HG02943 (cell line): Measurements from ENCODE around the gene TXNDC12.
A peak's percentile ranks its signal among the peaks of the same experiment; 100 is the strongest.

ENCODE experiments used
- ATAC-seq: cut with Tn5 transposase; IDR thresholded peaks from one replicate; pipeline ENCODE4 v1.9.1; 2021; ENCODE audit warnings: mild to moderate bottlenecking, low read depth, moderate library complexity; ENCODE audit not compliant: unreplicated experiment

TXNDC12 gene

GRCh38 chr1:52002038-52002917, 52.7 kb downstream of the TXNDC12 start:
- ATAC-seq, result peak; percentile 73

- ATAC-seq, result no peak
These were observed 56.3 kb downstream of the TXNDC12 start for GRCh38 chr1:51998701-51999100.

DNA sequence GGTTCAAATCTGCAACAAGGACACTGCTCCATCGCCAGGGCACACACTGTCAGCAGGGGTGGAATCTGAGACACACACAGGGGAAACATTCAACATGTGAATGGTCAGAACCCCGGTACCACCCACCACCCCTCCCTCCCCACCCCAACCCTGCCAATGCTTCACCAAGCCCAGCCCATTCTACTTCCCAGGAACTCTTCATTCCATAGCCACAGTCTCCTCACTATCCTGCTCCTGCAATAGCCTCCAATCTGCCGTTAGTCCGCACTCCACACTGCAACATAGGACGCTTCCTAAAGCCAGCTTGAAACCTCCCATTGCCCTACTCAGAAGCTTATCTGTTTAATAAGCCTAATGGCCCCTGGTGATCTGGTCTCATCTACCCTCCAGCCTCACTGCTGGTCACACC, 57.0 kb downstream of the TXNDC12 start:
- ATAC-seq, result no peak

GRCh38 chr1:51990478-51990965, 64.5 kb downstream of the TXNDC12 start, which contains the start of gene RAB3B:
Gene RAB3B, minus strand, starts transcription at chr1:51990700. Its CDS starts 13,583 bp downstream, at chr1:51977117.
- ATAC-seq, result peak; percentile 73

DNA sequence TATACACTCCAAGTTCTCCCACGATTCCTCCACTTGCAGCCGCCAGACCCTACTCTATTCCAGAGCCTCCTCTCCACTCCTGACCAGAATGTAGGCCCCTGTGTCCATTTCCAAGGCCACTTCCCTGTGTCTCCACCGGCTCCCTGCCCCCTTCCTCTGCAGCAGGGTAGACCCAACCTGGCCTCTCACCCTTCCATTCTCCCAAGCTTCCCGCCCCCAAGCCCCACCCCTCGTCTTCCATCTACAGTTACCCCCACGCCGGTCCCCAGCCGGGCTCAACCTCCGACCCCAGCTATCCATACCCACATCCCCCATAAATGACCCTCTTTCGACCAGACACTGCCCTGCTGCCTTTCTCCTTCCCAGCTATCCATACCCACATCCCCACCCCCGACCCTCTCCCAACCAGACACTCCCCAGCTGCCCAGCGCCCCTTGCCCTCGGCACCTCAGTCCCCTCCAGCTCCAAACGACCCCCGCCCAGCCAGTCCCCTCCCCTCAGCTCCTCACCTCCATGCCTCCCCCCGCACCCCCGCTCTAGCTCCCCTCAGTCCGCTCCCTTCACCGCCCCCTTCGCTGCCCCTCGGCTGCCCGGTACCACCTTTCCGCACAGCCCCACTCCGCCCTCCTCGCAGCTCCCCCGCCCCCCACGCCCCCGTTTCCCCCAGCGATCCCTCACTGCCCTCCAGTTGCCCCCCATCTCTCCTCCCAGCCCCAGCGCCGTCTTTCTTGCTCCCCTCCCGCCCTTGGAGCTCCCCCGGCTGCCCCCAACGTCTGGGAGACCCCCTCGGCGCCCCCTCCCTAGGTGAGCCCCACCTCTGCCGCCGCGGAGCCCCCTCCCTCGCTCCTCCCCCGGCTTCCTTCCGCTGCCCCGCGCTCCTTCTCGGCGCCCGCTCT, 65.2 kb downstream of the TXNDC12 start:
- no peak for ATAC-seq

GRCh38 chr1:51988254-51988653, 66.7 kb downstream of the TXNDC12 start:
- ATAC-seq, result no peak

DNA sequence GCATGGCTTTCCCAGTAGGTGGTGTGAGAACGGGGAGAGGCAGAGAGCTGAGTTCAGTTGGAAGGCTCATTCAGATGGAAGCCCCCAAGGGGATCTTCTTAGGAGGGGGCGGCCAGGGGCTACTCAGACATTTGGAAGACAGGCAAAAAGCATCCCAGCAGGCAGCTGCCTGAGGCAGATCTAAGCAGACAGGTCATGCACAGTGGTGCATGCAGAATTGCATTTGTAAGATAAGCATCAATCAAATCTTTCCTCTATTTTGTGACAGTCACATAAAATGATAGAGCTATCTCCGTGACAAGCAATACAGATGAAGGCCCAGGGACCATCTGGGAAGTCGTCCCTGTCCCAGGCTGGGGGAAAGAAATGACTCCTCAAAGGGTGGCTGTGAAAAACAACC, 68.3 kb downstream of the TXNDC12 start:
- no peak for ATAC-seq

DNA sequence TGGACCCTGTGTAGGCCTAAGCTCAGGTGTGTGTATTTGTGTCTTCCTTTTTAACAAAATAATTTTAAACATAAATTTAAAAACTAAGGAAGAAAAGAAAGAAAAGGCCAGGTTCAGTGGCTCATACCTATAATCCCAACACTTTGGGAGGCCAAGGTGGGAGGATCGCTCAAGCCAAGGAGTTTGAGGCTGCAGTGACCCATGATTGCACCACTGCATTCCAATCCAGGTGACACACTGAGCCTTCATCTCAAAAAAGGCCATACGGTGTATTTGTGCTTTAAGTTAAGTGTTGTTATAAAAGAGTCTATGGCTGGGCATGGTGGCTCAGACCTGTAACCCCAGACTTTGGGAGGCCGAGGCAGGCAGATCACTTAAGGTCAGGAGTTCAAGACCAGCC, 72.8 kb downstream of the TXNDC12 start:
- ATAC-seq, result no peak

- ATAC-seq, result no peak
These were observed 73.4 kb downstream of the TXNDC12 start for GRCh38 chr1:51981555-51981954.

DNA sequence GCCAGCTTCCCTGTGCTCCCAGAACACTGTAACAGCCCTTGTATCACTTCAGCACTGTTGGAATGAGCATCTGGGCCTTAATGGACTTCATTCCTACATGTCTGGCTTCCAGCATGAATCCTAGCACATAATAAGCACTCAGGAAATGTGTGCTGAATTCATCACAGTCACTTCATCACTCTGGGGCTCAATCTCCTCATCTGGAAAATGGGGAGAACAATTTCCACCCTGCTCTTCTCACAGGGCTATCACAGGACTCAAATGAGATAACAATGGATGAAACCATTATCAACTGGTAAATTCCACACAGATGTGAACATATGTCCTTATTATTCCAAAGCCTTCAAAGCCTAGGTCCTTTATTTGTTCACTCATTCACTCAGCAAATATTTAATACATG, 76.9 kb downstream of the TXNDC12 start:
- ATAC-seq, result no peak

GRCh38 chr1:51976846-51977602, 78.0 kb downstream of the TXNDC12 start:
- no peak for ATAC-seq

DNA sequence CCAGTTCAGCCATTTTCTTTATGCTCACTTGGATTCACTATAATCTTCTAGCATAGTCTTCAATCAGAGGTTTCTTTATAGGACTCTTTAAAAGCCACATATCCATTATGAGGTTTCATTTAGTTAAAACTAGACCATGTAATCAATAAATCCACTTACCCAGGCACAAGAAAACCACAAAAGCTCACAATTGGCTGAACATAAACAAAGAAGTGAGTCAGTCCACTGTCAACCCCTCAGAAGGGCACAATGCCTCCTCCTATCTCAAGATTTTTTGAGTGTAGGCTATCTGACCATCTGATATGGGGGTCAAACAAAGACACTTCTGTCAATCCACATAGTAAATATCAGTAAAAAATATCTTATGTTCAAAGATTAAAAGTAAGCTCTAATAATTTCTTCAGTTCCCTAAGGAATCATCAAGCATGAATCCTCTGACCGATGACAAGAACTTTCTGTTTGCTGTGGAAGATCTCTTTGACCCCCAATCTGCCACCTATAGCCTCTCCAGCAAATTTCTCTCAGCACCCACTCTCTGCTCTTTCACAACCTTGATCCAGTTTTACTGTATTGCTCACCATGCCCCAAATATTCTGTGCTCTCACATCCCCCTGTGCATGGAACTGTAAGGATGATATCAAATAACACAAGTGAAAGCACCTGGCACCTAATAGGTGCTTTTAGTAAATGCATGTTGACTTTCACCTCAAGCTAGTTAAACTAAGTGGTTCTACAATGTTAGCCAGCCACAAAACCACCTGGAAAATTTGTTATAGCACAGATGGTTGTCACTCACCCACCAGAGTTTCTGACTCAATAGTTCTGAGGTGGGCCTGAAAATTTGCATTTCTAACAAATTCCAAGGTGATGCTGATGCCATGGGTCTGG, 81.2 kb downstream of the TXNDC12 start:
- ATAC-seq, result no peak
